IMR-90 (cell line): Measurements from ENCODE around the gene AUH.

Experiments
- CEBPB ChIP-seq: IDR thresholded peaks from 2 replicates; pipeline ENCODE4 v1.6.1; 2012; ENCODE audit warnings: low read depth, low read length, improper control_type of control experiment
- MAFK ChIP-seq: IDR thresholded peaks from 2 replicates; pipeline ENCODE4 v1.6.1; 2012; ENCODE audit warnings: low read depth, low read length, improper control_type of control experiment
- MAZ ChIP-seq: IDR thresholded peaks from 2 replicates; pipeline ENCODE4 v1.6.1; 2012; ENCODE audit warnings: low read depth, mild to moderate bottlenecking, low read length, improper control_type of control experiment, moderate library complexity, borderline replicate concordance
- MXI1 ChIP-seq: IDR thresholded peaks from 2 replicates; pipeline ENCODE4 v1.6.1; 2012; ENCODE audit warnings: low read depth, mild to moderate bottlenecking, low read length, moderate library complexity, borderline replicate concordance
- POLR2A ChIP-seq: IDR thresholded peaks from 2 replicates; pipeline ENCODE4 v1.6.1; 2012; ENCODE audit warnings: mild to moderate bottlenecking, low read depth, low read length
- RAD21 ChIP-seq: IDR thresholded peaks from 2 replicates; pipeline ENCODE4 v1.6.1; 2012; ENCODE audit warnings: low read length, improper control_type of control experiment
- RFX5 ChIP-seq: IDR thresholded peaks from 2 replicates; pipeline ENCODE4 v1.8.0; 2012; ENCODE audit warnings: low read depth, mild to moderate bottlenecking, low read length, moderate library complexity
- SMC3 ChIP-seq: fragments of 150-350 bp; IDR thresholded peaks from 2 replicates; pipeline ENCODE4 v1.6.1; 2016; ENCODE audit warnings: low read depth, mild to moderate bottlenecking, antibody characterized with exemption, low read length, moderate library complexity
- TF ChIP-seq, protein P1 (sequence below): conservative IDR thresholded peaks from 2 replicates; pipeline ENCODE4 v1.5.1; 2012; ENCODE audit warnings: mild to moderate bottlenecking, low read depth, low read length, improper control_type of control experiment
- TF ChIP-seq, protein P2 (sequence below): fragments of 150-350 bp; IDR thresholded peaks from 2 replicates; pipeline ENCODE4 v1.6.1; 2017; ENCODE audit warnings: mild to moderate bottlenecking, antibody characterized with exemption, low read length, low read depth
- TF ChIP-seq, protein P3 (sequence below): fragments of 150-350 bp; IDR thresholded peaks from 2 replicates; pipeline ENCODE4 v1.6.1; 2016; ENCODE audit warnings: low read depth, mild to moderate bottlenecking, low read length, moderate library complexity, borderline replicate concordance

DNA sequence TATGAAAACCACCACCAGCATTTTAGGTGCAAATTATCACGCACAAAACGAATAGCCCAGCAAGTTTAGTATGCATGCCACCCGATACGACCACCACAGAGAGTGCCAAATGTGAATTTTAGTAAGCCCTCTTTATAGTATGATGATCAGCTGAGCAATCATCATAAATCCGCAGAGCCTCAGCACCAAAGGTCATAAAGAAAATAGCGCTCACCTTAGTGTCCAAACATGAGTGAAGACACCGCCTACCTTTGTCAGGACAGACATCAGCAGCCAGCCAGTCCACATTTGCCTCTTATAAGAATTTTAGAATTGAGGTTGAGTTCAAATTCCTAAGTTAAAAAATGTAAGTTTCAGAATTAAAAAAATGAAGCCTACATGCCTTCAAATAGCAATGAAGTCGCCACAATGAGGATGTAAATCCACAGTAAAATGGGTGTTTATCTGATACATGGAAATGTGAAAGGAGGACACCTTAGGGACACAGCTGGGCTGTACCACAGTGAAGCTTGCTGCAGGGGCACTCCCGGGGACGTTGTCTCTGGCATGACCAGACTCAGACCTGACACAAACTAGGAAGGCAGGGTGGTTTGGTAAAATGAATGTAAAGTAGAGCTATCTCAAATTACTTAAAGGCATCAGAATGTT lies 149.0 kb downstream of the AUH start:
- TF ChIP-seq, protein P1, sequence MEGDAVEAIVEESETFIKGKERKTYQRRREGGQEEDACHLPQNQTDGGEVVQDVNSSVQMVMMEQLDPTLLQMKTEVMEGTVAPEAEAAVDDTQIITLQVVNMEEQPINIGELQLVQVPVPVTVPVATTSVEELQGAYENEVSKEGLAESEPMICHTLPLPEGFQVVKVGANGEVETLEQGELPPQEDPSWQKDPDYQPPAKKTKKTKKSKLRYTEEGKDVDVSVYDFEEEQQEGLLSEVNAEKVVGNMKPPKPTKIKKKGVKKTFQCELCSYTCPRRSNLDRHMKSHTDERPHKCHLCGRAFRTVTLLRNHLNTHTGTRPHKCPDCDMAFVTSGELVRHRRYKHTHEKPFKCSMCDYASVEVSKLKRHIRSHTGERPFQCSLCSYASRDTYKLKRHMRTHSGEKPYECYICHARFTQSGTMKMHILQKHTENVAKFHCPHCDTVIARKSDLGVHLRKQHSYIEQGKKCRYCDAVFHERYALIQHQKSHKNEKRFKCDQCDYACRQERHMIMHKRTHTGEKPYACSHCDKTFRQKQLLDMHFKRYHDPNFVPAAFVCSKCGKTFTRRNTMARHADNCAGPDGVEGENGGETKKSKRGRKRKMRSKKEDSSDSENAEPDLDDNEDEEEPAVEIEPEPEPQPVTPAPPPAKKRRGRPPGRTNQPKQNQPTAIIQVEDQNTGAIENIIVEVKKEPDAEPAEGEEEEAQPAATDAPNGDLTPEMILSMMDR: no peak
- TF ChIP-seq POLR2A: no peak
- no peak for TF ChIP-seq SMC3
- no peak for TF ChIP-seq MAZ
- TF ChIP-seq RFX5: no peak
- TF ChIP-seq MXI1: no peak
- no peak for TF ChIP-seq CEBPB
- TF ChIP-seq, protein P2, sequence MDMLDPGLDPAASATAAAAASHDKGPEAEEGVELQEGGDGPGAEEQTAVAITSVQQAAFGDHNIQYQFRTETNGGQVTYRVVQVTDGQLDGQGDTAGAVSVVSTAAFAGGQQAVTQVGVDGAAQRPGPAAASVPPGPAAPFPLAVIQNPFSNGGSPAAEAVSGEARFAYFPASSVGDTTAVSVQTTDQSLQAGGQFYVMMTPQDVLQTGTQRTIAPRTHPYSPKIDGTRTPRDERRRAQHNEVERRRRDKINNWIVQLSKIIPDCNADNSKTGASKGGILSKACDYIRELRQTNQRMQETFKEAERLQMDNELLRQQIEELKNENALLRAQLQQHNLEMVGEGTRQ: no peak
- TF ChIP-seq, protein P3, sequence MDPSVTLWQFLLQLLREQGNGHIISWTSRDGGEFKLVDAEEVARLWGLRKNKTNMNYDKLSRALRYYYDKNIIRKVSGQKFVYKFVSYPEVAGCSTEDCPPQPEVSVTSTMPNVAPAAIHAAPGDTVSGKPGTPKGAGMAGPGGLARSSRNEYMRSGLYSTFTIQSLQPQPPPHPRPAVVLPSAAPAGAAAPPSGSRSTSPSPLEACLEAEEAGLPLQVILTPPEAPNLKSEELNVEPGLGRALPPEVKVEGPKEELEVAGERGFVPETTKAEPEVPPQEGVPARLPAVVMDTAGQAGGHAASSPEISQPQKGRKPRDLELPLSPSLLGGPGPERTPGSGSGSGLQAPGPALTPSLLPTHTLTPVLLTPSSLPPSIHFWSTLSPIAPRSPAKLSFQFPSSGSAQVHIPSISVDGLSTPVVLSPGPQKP: no peak
- TF ChIP-seq MAFK: no peak
- no peak for TF ChIP-seq RAD21
